ENCODE results near the gene ABO.
"Not testable (repeated sequence)": the region's sequence is repeated elsewhere in the genome, so short reads cannot be mapped to it uniquely, and the experiment has no call there.

Gene ABO

GRCh38 chr9:133284362-133284761 is 9.4 kb upstream of the ABO start:
- Histone ChIP-seq H3K4me3 (ENCODE audit: low read depth in 1 of 2, low read length in 2 of 2) (no peak overlapping the region), H3K27me3 (ENCODE audit: control insufficient read depth in 1 of 2, insufficient read depth in 2 of 2, low read length in 2 of 2) (no peaks in the 10 kb centered on the region), H3K27ac (ENCODE audit: low read depth, low read length) (no peak overlapping the region), H3K9ac (ENCODE audit: low read length) (no peak overlapping the region), H3K4me1 (ENCODE audit: insufficient read depth, low read length) (no peaks in the 10 kb centered on the region), H3K36me3 (ENCODE audit: insufficient read depth, low read length) (no peaks in the 10 kb centered on the region), H3K9me3 (ENCODE audit: low read length) (no peaks in the 10 kb centered on the region)

GRCh38 chr9:133283255-133284032 is 8.4 kb upstream of the ABO start:
- H3K9me3 ChIP-seq (ENCODE audit: low read length); H3K4me3 ChIP-seq (ENCODE audit: low read depth in 1 of 2, low read length in 2 of 2); H3K27me3 ChIP-seq (ENCODE audit: control insufficient read depth in 1 of 2, insufficient read depth in 2 of 2, low read length in 2 of 2); H3K36me3 ChIP-seq (ENCODE audit: insufficient read depth, low read length); H3K4me1 ChIP-seq (ENCODE audit: insufficient read depth, low read length); H3K27ac ChIP-seq (ENCODE audit: low read depth, low read length); H3K9ac ChIP-seq (ENCODE audit: low read length): not testable (repeated sequence)

GRCh38 chr9:133282464-133283238 is 7.7 kb upstream of the ABO start:
- no peaks in the 10 kb centered on the region for H3K36me3 ChIP-seq (ENCODE audit: insufficient read depth, low read length)
- H3K9me3 ChIP-seq (ENCODE audit: low read length), result no peaks in the 10 kb centered on the region
- no peak overlapping the region for H3K27ac ChIP-seq (ENCODE audit: low read depth, low read length)
- no peak overlapping the region for H3K9ac ChIP-seq (ENCODE audit: low read length)
- no peaks in the 10 kb centered on the region for H3K27me3 ChIP-seq (ENCODE audit: control insufficient read depth in 1 of 2, insufficient read depth in 2 of 2, low read length in 2 of 2)
- no peaks in the 10 kb centered on the region for H3K4me1 ChIP-seq (ENCODE audit: insufficient read depth, low read length)
- H3K4me3 ChIP-seq (ENCODE audit: low read depth in 1 of 2, low read length in 2 of 2), result no peak overlapping the region

DNA sequence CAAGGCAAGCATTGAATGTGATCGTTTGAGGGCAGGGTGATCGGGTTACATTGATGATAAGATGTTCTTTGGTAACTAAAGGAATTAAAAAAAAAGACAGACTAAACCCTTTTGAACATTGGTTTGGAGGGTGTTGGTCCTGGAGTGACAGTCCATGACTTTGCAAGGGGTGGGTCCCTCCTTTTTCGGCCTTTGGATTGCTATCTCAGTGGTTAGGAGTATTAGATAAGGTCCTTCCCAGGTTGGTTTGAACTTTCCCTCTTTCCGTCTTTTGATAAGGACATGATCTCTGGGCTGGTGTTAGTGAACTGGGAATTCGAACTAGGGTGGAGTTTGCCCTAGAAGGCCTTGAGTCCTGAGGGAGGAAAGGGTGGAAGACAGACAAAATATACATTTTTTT is 5.4 kb upstream of the ABO start:
- Histone ChIP-seq H3K9ac (ENCODE audit: low read length) (no peak overlapping the region), H3K36me3 (ENCODE audit: insufficient read depth, low read length) (no peaks in the 10 kb centered on the region), H3K9me3 (ENCODE audit: low read length) (no peaks in the 10 kb centered on the region), H3K4me3 (ENCODE audit: low read depth in 1 of 2, low read length in 2 of 2) (no peak overlapping the region), H3K27me3 (ENCODE audit: control insufficient read depth in 1 of 2, insufficient read depth in 2 of 2, low read length in 2 of 2) (peaks cover 0 to 4% of the 10 kb centered on the region in 2 donors), H3K4me1 (ENCODE audit: insufficient read depth, low read length) (no peaks in the 10 kb centered on the region), H3K27ac (ENCODE audit: low read depth, low read length) (no peak overlapping the region)

- no peak overlapping the region for H3K4me3 ChIP-seq (ENCODE audit: low read depth in 1 of 2, low read length in 2 of 2)
- no peak overlapping the region for H3K27ac ChIP-seq (ENCODE audit: low read depth, low read length)
- H3K9ac ChIP-seq (ENCODE audit: low read length), result no peak overlapping the region
- no peaks in the 10 kb centered on the region for H3K4me1 ChIP-seq (ENCODE audit: insufficient read depth, low read length)
- H3K9me3 ChIP-seq (ENCODE audit: low read length), result no peaks in the 10 kb centered on the region
- no peaks in the 10 kb centered on the region for H3K36me3 ChIP-seq (ENCODE audit: insufficient read depth, low read length)
- H3K27me3 ChIP-seq (ENCODE audit: control insufficient read depth in 1 of 2, insufficient read depth in 2 of 2, low read length in 2 of 2), result peaks cover 0 to 15% of the 10 kb centered on the region in 2 donors
Measured at GRCh38 chr9:133278161-133279114, 3.4 kb upstream of the ABO start.

DNA sequence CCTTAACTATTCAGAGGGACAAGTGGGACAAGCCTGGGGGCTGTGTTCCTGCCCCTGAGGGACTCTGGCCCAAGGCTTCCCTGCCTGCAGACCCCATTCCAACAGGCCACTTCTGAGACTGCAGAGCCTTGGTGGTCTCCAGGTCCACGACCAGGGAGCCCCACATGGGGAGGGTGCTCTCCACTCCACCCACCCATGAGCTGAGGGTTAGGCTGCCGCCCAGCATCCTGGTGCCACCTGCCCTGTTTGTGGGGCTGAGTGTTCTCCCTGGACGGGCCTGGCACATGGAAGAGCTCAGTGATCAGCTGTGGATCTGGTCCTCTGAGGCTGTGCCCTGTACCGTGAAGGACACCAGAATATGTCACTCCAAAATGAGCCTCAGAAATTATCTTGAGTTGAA is 2.5 kb upstream of the ABO start:
- Histone ChIP-seq H3K27me3 (ENCODE audit: control insufficient read depth in 1 of 2, insufficient read depth in 2 of 2, low read length in 2 of 2) (peaks cover 0 to 15% of the 10 kb centered on the region in 2 donors), H3K9ac (ENCODE audit: low read length) (no peak overlapping the region), H3K4me3 (ENCODE audit: low read depth in 1 of 2, low read length in 2 of 2) (no peak overlapping the region), H3K9me3 (ENCODE audit: low read length) (no peaks in the 10 kb centered on the region), H3K27ac (ENCODE audit: low read depth, low read length) (no peak overlapping the region), H3K36me3 (ENCODE audit: insufficient read depth, low read length) (no peaks in the 10 kb centered on the region), H3K4me1 (ENCODE audit: insufficient read depth, low read length) (no peaks in the 10 kb centered on the region)

GRCh38 chr9:133276923-133277322 is 1.9 kb upstream of the ABO start:
- no peaks in the 10 kb centered on the region for H3K36me3 ChIP-seq (ENCODE audit: insufficient read depth, low read length)
- H3K9ac ChIP-seq (ENCODE audit: low read length), result no peak overlapping the region
- H3K4me3 ChIP-seq (ENCODE audit: low read depth in 1 of 2, low read length in 2 of 2), result no peak overlapping the region
- no peak overlapping the region for H3K27ac ChIP-seq (ENCODE audit: low read depth, low read length)
- peaks cover 0 to 15% of the 10 kb centered on the region in 2 donors for H3K27me3 ChIP-seq (ENCODE audit: control insufficient read depth in 1 of 2, insufficient read depth in 2 of 2, low read length in 2 of 2)
- H3K9me3 ChIP-seq (ENCODE audit: low read length), result no peaks in the 10 kb centered on the region
- H3K4me1 ChIP-seq (ENCODE audit: insufficient read depth, low read length), result no peaks in the 10 kb centered on the region

- no peak overlapping the region for H3K4me3 ChIP-seq (ENCODE audit: low read depth in 1 of 2, low read length in 2 of 2)
- peaks cover 0 to 15% of the 10 kb centered on the region in 2 donors for H3K27me3 ChIP-seq (ENCODE audit: control insufficient read depth in 1 of 2, insufficient read depth in 2 of 2, low read length in 2 of 2)
- no peaks in the 10 kb centered on the region for H3K9me3 ChIP-seq (ENCODE audit: low read length)
- H3K4me1 ChIP-seq (ENCODE audit: insufficient read depth, low read length), result no peaks in the 10 kb centered on the region
- H3K27ac ChIP-seq (ENCODE audit: low read depth, low read length), result no peak overlapping the region
- H3K36me3 ChIP-seq (ENCODE audit: insufficient read depth, low read length), result no peaks in the 10 kb centered on the region
- H3K9ac ChIP-seq (ENCODE audit: low read length), result no peak overlapping the region
Measured at GRCh38 chr9:133276001-133276884, 1.2 kb upstream of the ABO start.

- Histone ChIP-seq H3K9me3 (ENCODE audit: low read length) (no peaks in the 10 kb centered on the region), H3K27me3 (ENCODE audit: control insufficient read depth in 1 of 2, insufficient read depth in 2 of 2, low read length in 2 of 2) (peaks cover 0 to 15% of the 10 kb centered on the region in 2 donors), H3K4me3 (ENCODE audit: low read depth in 1 of 2, low read length in 2 of 2) (no peak overlapping the region), H3K27ac (ENCODE audit: low read depth, low read length) (no peak overlapping the region), H3K4me1 (ENCODE audit: insufficient read depth, low read length) (no peaks in the 10 kb centered on the region), H3K36me3 (ENCODE audit: insufficient read depth, low read length) (no peaks in the 10 kb centered on the region), H3K9ac (ENCODE audit: low read length) (no peak overlapping the region)
Measured at GRCh38 chr9:133274236-133275104, 531 bp downstream of the ABO start.

GRCh38 chr9:133273819-133274218 is 1.2 kb downstream of the ABO start:
- no peaks in the 10 kb centered on the region for H3K9me3 ChIP-seq (ENCODE audit: low read length)
- H3K9ac ChIP-seq (ENCODE audit: low read length), result no peak overlapping the region
- no peaks in the 10 kb centered on the region for H3K4me1 ChIP-seq (ENCODE audit: insufficient read depth, low read length)
- H3K36me3 ChIP-seq (ENCODE audit: insufficient read depth, low read length), result no peaks in the 10 kb centered on the region
- peaks cover 0 to 15% of the 10 kb centered on the region in 2 donors for H3K27me3 ChIP-seq (ENCODE audit: control insufficient read depth in 1 of 2, insufficient read depth in 2 of 2, low read length in 2 of 2)
- H3K27ac ChIP-seq (ENCODE audit: low read depth, low read length), result no peak overlapping the region
- H3K4me3 ChIP-seq (ENCODE audit: low read depth in 1 of 2, low read length in 2 of 2), result no peak overlapping the region

Measured in muscle layer of colon (tissue), 2 donors.